T-helper 2 cell treated with Interferon-gamma antibody and Interleukin-4, amounts not matched to agents 5 μg/mL and 100 μg/mL, for 36 hours (primary cell): ENCODE results near the gene MNAT1.

ENCODE experiments used
- DNase-seq: peaks from one replicate; pipeline ENCODE4 v3.0.0; 2021; ENCODE audit warnings: low spot score
- H3K27ac Mint-ChIP-seq: one replicate; pipeline ENCODE4 v1.8.0; 2021; ENCODE audit warnings: mild to moderate bottlenecking, mixed read lengths
- H3K27me3 Mint-ChIP-seq: one replicate; pipeline ENCODE4 v1.8.0; 2021; ENCODE audit warnings: low read depth, mixed read lengths
- H3K36me3 Mint-ChIP-seq: one replicate; pipeline ENCODE4 v1.8.0; 2021; ENCODE audit warnings: low read depth, mixed read lengths
- H3K4me1 Mint-ChIP-seq: one replicate; pipeline ENCODE4 v1.8.0; 2021; ENCODE audit warnings: low read depth, mixed read lengths
- H3K4me3 Mint-ChIP-seq: one replicate; pipeline ENCODE4 v1.8.0; 2022; ENCODE audit warnings: mild to moderate bottlenecking, moderate library complexity, mixed read lengths
- H3K9me3 Mint-ChIP-seq: one replicate; pipeline ENCODE4 v1.8.0; 2021; ENCODE audit warnings: mixed read lengths

Gene MNAT1

DNA sequence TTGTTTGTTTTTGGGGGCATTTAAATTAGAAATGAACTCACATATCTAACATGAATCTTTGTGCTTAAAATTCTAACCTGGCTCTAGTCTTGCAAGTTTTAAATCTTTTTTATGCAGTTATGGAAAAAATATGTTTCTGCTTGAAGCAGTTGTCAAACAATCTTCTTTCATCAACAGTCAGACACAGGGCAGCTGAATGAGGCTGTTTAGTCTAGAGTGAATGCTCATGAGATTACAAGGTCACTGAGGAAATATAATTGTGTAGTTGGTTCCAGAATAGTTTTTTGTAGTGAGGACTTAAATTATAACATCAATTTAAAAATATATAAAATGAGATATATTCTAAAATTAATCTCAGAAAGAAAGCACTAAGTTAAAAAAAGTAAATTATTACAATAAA is 169.8 kb downstream of the MNAT1 start:
- DNase-seq = no peak
- Mint-ChIP-seq H3K9me3 (peaks cover 5% of the 10 kb centered on the region), H3K27me3 (no peaks in the 10 kb centered on the region), H3K36me3 (peaks cover 1% of the 10 kb centered on the region), H3K27ac (no peak overlapping the region), H3K4me1 (no peaks in the 10 kb centered on the region), H3K4me3 (no peak overlapping the region)

DNA sequence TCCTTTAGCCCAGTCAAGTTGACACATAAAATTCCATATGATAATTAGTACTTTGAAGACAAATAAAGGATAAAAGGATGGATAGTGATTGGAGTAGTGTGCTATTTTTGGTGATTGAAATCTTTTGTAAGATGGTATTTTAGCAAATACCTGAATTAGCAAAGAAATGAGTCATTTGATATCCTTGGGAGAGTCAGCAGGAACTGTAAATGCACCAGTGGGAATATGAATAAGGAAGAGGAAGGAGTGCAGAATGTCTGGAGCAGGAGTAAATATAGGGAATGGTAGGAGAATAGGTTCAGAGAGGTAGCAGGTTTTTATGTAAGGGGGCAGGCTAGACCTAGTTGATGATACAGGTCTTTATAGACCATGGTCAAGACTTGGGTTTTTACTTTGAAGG is 171.4 kb downstream of the MNAT1 start:
- H3K4me1 Mint-ChIP-seq = no peaks in the 10 kb centered on the region
- no peak overlapping the region for H3K27ac Mint-ChIP-seq
- H3K27me3 Mint-ChIP-seq = no peaks in the 10 kb centered on the region
- H3K9me3 Mint-ChIP-seq = peaks cover 5% of the 10 kb centered on the region
- no peak overlapping the region for H3K4me3 Mint-ChIP-seq
- H3K36me3 Mint-ChIP-seq = peaks cover 1% of the 10 kb centered on the region
- DNase-seq = no peak

DNA sequence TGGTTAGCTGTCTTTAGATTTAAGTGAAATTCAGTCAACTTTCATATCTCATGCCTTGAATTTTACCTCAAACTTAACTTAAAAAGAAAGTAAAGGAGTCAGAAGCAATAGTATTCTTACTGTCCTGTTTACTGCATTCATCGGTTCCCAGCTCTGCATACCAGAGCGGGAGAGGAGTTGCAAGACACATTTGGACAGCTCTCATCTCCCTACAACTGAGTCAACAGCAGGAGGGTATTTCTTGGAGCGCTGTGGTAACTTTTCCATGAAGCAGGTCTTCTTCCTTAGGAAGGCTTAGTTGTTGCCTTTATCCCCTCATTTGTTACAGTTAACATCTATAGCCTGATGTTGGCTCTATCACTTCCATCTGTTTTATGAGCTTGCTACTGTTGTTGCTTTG is 181.2 kb downstream of the MNAT1 start:
- Mint-ChIP-seq H3K4me3 (no peak overlapping the region), H3K36me3 (peaks cover 5% of the 10 kb centered on the region), H3K27ac (no peak overlapping the region), H3K9me3 (peaks cover 4% of the 10 kb centered on the region), H3K4me1 (no peaks in the 10 kb centered on the region), H3K27me3 (no peaks in the 10 kb centered on the region)
- no peak for DNase-seq

DNA sequence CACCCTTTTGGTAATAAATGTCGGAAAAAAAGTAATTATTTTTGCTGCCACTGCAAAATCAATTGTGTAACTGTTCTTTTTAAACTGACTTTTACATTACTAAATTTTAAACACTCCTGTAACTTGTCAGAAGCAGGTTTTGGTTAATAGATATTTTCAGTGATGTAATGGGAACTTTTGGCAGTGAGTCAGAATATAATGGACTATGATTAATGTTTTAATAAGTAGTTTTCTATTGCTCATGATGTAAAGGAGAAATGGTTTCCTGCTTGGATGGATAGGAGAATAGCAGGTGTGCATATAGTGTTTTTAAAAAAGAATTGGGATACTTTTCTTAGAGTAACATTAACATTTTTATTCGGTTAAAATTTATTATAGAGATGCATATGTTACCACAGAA is 187.5 kb downstream of the MNAT1 start:
- Mint-ChIP-seq H3K27me3 (no peaks in the 10 kb centered on the region), H3K36me3 (peaks cover 3% of the 10 kb centered on the region)

DNA sequence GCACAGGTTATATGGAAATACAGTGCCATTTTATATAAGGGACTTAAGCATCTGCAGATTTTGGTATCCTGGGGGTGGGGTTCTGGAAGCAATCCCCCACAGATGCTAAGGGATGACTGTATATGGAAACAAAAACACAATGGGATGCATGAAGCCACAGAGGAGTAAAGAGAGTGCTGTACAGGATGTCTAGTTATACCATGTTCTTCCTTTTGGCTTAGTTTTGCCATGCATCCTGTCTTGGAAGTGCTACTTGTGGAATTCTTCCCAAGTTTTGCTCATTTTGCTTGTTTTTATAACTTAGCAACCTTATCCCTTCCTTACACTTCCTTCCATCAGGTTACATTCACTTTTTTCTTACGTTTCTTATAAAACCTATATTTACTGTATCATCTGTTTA is 190.7 kb downstream of the MNAT1 start:
- H3K36me3 Mint-ChIP-seq = no peaks in the 10 kb centered on the region
- DNase-seq = no peak
- no peak overlapping the region for H3K4me3 Mint-ChIP-seq
- H3K4me1 Mint-ChIP-seq = peaks cover 2% of the 10 kb centered on the region
- no peak overlapping the region for H3K27ac Mint-ChIP-seq
- no peaks in the 10 kb centered on the region for H3K9me3 Mint-ChIP-seq
- H3K27me3 Mint-ChIP-seq = no peaks in the 10 kb centered on the region

More for the DNA sequence above, 187.5 kb downstream of the MNAT1 start:
- no peak overlapping the region for H3K4me3 Mint-ChIP-seq
- no peaks in the 10 kb centered on the region for H3K9me3 Mint-ChIP-seq
- H3K27ac Mint-ChIP-seq = no peak overlapping the region
- DNase-seq = no peak
- H3K4me1 Mint-ChIP-seq = peaks cover 2% of the 10 kb centered on the region

DNA sequence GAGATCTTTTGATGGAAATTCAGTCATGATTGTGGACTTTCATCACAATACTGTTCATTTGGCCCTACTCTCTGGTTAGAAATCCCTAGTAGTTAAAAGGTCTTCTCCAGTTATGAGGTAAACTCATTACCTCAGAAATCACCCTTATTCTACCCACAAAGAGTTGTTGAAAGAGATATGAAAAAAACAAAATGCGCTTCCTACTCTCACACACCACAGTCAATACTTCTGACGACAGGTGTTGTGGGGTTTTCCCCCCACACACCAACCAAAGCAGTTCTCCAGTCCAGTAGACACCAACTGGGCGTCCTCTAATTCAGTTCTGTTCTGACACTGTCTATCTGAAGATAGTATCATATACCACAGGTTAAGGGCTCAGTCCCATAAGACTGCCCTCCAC is 191.4 kb downstream of the MNAT1 start:
- Mint-ChIP-seq H3K4me1 (peaks cover 2% of the 10 kb centered on the region), H3K27me3 (no peaks in the 10 kb centered on the region), H3K36me3 (no peaks in the 10 kb centered on the region), H3K9me3 (no peaks in the 10 kb centered on the region), H3K4me3 (no peak overlapping the region), H3K27ac (no peak overlapping the region)
- no peak for DNase-seq

DNA sequence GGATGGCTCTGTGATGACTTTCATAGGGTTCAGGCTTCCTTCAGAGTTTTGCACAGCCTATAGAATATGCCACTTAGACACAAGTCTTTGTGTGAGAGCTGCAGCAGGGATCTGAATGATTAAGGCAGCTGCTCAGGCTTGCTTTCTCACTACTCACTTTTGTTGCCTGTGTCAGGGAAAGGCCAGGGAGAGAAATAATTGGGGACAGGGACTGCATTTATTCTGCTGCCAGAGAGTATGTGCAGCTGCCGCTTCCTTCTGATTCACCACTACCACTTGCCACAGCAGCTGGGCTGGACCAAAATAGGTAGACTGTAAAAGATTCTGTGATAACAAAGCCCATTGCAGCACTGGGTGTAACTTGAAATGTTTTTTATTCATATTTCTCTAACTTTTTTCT is 196.7 kb downstream of the MNAT1 start:
- Mint-ChIP-seq H3K27ac (no peak overlapping the region), H3K27me3 (no peaks in the 10 kb centered on the region), H3K4me1 (peaks cover 3% of the 10 kb centered on the region), H3K9me3 (no peaks in the 10 kb centered on the region), H3K4me3 (no peak overlapping the region), H3K36me3 (no peaks in the 10 kb centered on the region)
- no peak for DNase-seq

DNA sequence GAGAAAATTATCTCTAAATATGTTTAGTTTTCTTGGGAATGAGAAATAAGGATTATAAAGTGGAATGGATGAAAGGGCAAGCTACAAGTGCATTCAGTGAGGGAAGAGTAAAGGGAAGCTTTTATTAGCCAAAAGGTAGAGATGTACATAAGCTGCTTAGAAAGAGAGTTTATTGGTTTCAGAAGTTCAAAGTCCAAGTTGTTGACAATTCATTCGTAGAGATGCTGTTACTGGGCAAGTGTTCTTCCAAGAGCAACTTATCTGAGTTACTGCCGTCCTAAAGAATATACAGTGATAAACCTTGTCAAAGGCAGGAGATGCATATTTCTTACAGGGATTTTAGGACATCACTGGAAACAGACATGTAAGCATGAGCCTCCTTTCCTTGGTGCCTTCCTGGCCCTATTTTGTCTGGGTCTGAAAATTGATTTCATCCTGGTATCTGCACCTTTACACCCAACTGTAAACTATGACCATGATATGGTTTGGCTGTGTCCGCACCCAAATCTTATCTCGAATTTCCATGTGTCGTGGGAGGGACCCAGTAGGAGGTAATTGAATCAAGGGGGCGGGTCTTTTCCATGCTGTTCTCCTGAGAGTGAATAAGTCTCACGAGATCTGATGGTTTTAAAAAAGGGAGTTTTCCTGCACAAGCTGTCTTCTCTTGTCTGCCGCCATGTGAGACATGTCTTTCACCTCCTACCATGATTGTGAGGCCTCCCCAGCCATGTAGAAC is 199.5 kb downstream of the MNAT1 start:
- Mint-ChIP-seq H3K9me3 (peaks cover 9% of the 10 kb centered on the region), H3K36me3 (peaks cover 1% of the 10 kb centered on the region), H3K27ac (no peak overlapping the region), H3K4me1 (peaks cover 3% of the 10 kb centered on the region), H3K27me3 (no peaks in the 10 kb centered on the region), H3K4me3 (no peak overlapping the region)
- DNase-seq = no peak

DNA sequence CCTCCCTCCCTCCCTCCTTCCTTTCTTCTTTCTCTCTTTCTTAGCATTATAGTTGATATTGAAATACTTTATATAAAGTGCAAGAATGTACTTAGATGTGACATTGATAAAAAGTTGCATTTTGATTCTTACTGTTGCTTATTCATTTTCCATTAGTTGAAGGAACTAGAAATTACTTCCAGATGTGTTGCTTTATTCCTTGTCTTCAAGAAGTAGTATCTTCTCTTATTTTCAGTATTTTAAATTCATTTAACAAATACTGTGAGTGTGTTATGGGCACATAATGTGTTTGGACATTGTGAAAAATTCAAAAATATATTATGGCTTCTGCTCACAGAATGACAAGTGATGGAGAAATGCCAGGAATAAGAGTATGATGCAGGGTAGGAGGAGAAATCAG is 200.8 kb downstream of the MNAT1 start:
- Mint-ChIP-seq H3K4me3 (no peak overlapping the region), H3K36me3 (peaks cover 2% of the 10 kb centered on the region), H3K9me3 (peaks cover 14% of the 10 kb centered on the region), H3K4me1 (peaks cover 3% of the 10 kb centered on the region), H3K27me3 (no peaks in the 10 kb centered on the region), H3K27ac (no peak overlapping the region)
- no peak for DNase-seq

DNA sequence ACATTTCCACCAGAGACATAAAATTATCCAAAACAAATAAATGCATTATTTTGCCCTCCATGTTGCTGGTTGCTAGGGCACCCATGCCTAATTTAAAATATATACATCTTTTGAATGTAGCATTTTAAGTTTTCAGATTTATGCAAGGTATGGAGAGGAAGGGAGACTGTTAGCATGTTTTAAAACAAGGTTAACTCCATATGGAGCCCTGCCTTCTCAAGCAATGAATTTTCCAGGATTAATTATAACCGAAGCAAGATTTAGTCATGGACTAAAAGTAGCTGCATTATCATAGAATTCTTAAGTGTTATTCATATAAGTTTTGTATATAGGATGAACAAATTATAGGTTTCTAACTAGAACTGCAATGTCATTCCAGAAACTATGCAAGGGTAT is 209.1 kb downstream of the MNAT1 start:
- Mint-ChIP-seq H3K36me3 (peaks cover 12% of the 10 kb centered on the region), H3K4me3 (no peak overlapping the region), H3K4me1 (peaks cover 10% of the 10 kb centered on the region), H3K9me3 (peaks cover 9% of the 10 kb centered on the region), H3K27ac (no peak overlapping the region), H3K27me3 (no peaks in the 10 kb centered on the region)
- no peak for DNase-seq

DNA sequence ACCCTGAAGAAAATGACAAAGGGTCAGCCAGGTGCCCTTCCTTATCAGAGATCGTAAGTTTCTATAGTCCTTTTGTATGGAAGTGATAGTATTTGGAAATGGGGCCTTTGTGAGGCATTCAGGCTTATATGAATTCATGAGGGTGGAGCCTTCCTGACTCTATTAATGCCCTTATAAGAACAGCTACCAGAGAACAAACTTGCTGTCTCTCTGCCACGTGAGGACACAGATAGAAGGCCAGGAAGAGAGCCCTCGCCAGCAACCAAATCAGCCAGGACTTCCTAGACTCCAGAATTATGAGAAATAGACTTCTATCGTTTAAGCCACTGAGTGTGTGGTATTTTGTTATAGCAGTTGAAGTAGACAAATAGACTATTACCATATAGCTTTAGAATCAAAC is 209.6 kb downstream of the MNAT1 start:
- Mint-ChIP-seq H3K4me3 (no peak overlapping the region), H3K27ac (no peak overlapping the region), H3K4me1 (peaks cover 10% of the 10 kb centered on the region), H3K27me3 (no peaks in the 10 kb centered on the region), H3K36me3 (peaks cover 10% of the 10 kb centered on the region), H3K9me3 (peaks cover 3% of the 10 kb centered on the region)
- DNase-seq = no peak

DNA sequence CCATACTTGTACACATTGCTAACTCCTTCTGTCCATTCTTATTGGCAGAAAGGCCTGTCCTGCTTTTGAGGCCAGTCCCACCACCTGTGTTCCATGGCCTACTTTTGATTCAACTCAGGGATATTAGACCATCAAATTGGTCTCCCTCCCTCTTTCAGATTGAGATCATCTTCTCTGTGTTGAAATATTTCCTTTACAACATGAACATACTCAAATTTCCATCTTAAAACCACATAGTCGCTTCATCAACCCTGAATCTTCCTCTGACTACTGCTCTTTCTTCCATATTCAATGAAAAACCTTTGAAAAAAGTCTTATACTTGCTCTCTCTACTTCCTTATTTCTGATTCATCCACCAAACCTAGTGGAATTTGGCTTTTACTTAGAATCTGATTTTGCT is 211.4 kb downstream of the MNAT1 start:
- H3K4me3 Mint-ChIP-seq = no peak overlapping the region
- peak overlapping the region; percentile 9 for H3K27ac Mint-ChIP-seq
- H3K36me3 Mint-ChIP-seq = peaks cover 13% of the 10 kb centered on the region
- no peaks in the 10 kb centered on the region for H3K27me3 Mint-ChIP-seq
- H3K9me3 Mint-ChIP-seq = no peaks in the 10 kb centered on the region
- no peak for DNase-seq
- H3K4me1 Mint-ChIP-seq = peaks cover 10% of the 10 kb centered on the region

DNA sequence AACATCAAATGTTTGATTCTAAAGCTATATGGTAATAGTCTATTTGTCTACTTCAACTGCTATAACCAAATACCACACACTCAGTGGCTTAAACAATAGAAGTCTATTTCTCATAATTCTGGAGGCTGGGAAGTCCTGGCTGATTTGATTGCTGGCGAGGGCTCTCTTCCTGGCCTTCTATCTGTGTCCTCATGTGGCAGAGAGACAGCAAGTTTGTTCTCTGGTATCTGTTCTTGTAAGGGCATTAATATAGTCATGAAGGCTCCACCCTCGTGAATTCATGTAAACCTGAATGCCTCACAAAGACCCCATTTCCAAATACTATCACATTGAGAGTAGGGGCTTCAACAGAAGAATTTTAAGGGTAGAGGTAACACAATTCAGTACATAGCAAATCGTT is 212.2 kb downstream of the MNAT1 start:
- Mint-ChIP-seq H3K27me3 (no peaks in the 10 kb centered on the region), H3K36me3 (peaks cover 13% of the 10 kb centered on the region), H3K4me1 (peaks cover 10% of the 10 kb centered on the region), H3K27ac (no peak overlapping the region), H3K4me3 (no peak overlapping the region), H3K9me3 (no peaks in the 10 kb centered on the region)
- no peak for DNase-seq

DNA sequence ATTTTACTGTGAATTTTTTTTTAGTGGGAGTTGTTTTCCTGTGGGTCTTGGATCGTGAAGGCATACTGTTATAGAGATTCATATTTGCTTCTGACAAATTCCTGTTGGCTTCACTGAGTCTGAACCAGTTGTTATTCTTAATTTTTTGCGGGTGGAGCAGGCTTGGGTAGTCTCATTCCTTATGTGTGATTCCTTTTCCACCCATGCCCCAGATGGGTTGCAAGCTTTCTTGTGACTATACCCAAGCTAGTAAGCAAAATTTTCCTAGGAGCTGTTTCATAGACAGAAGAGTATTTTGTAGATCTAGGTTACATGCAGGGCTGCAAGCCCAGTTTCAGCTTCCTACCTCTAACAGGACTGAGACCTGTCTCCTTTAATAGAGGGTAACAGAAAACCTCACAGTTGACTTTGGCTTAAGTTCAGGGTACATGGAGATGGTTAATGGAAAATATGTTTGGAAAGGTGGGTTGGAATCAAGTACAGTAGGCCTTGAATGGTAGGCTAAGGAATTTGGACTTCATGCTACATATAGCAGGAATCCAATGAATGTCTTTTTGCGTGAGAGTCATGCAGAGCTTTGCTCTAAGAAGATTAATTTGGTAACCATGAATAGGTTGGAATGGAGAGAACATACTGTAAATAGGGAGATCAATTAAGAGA is 217.3 kb downstream of the MNAT1 start:
- H3K27me3 Mint-ChIP-seq = no peaks in the 10 kb centered on the region
- H3K4me3 Mint-ChIP-seq = no peak overlapping the region
- H3K9me3 Mint-ChIP-seq = peaks cover 23% of the 10 kb centered on the region
- H3K36me3 Mint-ChIP-seq = peaks cover 22% of the 10 kb centered on the region
- no peak for DNase-seq
- no peak overlapping the region for H3K27ac Mint-ChIP-seq
- peaks cover 5% of the 10 kb centered on the region for H3K4me1 Mint-ChIP-seq

DNA sequence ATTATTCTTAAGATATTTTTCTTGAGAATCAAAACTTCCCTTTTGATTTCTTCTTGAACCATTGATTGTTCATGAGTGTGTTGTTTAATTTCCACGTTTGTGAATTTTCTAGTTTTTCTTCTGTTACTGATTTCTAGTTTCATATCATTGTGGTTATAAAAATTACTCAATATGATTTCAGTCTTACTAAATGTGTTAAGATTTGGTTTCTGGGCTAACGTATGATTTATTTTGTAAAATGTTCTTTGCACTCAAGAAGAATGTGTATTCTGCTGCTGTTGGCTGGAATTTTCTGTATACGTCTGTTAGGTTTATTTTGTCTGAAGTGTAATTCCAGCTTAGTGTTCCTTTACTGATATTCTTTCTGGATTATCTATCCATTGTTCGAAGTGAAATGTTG is 221.6 kb downstream of the MNAT1 start:
- no peak for DNase-seq
- peaks cover 5% of the 10 kb centered on the region for H3K4me1 Mint-ChIP-seq
- no peak overlapping the region for H3K4me3 Mint-ChIP-seq
- H3K9me3 Mint-ChIP-seq = peaks cover 51% of the 10 kb centered on the region
- no peak overlapping the region for H3K27ac Mint-ChIP-seq
- no peaks in the 10 kb centered on the region for H3K27me3 Mint-ChIP-seq
- H3K36me3 Mint-ChIP-seq = peaks cover 45% of the 10 kb centered on the region
